K562 (cell line): ENCODE results near the gene KLF5. TPM values are rescaled to one million over a fixed set of nuclear protein-coding genes. Genes with fewer than 3 reads are reported as not detected.
A peak's percentile ranks its signal among the peaks of the same experiment; 100 is the strongest.

Source experiments
- ATAC-seq: fragments of 200-7000 bp; cut with Tn5 transposase; 3 replicates; pipeline ENCODE4 v1.9.1; 2020; ENCODE audit warnings: moderate library complexity
- BruUV-seq: library from RNA; stranded (reverse); fragments of 400-500 nt; replicated peaks from 2 replicates; lab custom pipeline; 2021; lab: Mats Ljungman, UMichigan
- CTCF ChIA-PET: fragments of 300-600 bp; formaldehyde crosslinking; extraction: SDS; loops from one replicate; lab custom pipeline; 2021; ENCODE audit warnings: low intra/inter-chr PET ratio; lab: Yijun Ruan, JAX
- POLR2A ChIA-PET: fragments of 300-600, 350-650 bp; sonication (Branson Sonifier 250); formaldehyde crosslinking; extraction: SDS; loops from one replicate; lab custom pipeline; 2021; ENCODE audit warnings: antibody characterized with exemption, inconsistent platforms; lab: Yijun Ruan, JAX
- DNase-seq, 4 experiments: peaks; one replicate each; pipeline versions ENCODE4 v3.0.0 to v3.0.0-alpha.2; 2011 to 2018; ENCODE audit warnings: low spot score in 3 of 4, mixed read lengths in 3 of 4; ENCODE audit errors: extremely low read depth in 1 of 4
- FAIRE-seq: peaks from 2 replicates; lab custom pipeline; 2011; peaks lifted over from hg19 to GRCh38; lab: Jason Lieb, UNC
- H2AFZ ChIP-seq: 2 replicates; pipeline ENCODE4 v1.6.0; 2011; ENCODE audit warnings: low read depth, low read length, control low read depth, inconsistent platforms
- H3K27ac ChIP-seq: fragments of 200-600 bp; 3 replicates; pipeline ENCODE4 v1.8.0; 2011; ENCODE audit warnings: low read depth, mild to moderate bottlenecking, control low read depth, inconsistent platforms, low read length, moderate library complexity, mixed read lengths; ENCODE audit errors: extremely low read depth
- H3K27me3 ChIP-seq, 2 experiments: fragments of 300-600 bp in 1 of 2; 2 replicates in 1 of 2; 3 replicates in 1 of 2; pipeline versions ENCODE4 v1.6.0 to v1.8.0; 2011; ENCODE audit warnings: inconsistent platforms in 2 of 2, low read length in 2 of 2, mild to moderate bottlenecking in 1 of 2, mixed read lengths in 1 of 2, moderate library complexity in 1 of 2; ENCODE audit not compliant: control insufficient read depth in 2 of 2, insufficient read depth in 2 of 2
- H3K36me3 ChIP-seq: fragments of 300-600 bp; 3 replicates; pipeline ENCODE4 v1.8.0; 2011; ENCODE audit warnings: mild to moderate bottlenecking, low read length, inconsistent platforms; ENCODE audit not compliant: control insufficient read depth, insufficient read depth
- H3K4me1 ChIP-seq, 2 experiments: fragments of 200-600 bp in 1 of 2; replicated peaks in 1 of 2; 2 replicates in 1 of 2; 3 replicates in 1 of 2; pipeline versions ENCODE4 v1.5.1 to v1.8.0; 2011; ENCODE audit warnings: inconsistent platforms in 2 of 2, low read length in 2 of 2, mild to moderate bottlenecking in 1 of 2, mixed read lengths in 1 of 2, moderate library complexity in 1 of 2; ENCODE audit not compliant: control insufficient read depth in 2 of 2, insufficient read depth in 2 of 2
- H3K4me2 ChIP-seq: 2 replicates; pipeline ENCODE4 v1.6.1; 2011; ENCODE audit warnings: low read length, control low read depth, inconsistent platforms, mixed read lengths; ENCODE audit not compliant: insufficient read depth
- H3K4me3 ChIP-seq: fragments of 200-600 bp; sonication (generic), shearing (Covaris generic); 2 replicates; pipeline ENCODE4 v1.5.1; 2016; ENCODE audit warnings: control low read depth, inconsistent platforms
- H3K79me2 ChIP-seq: fragments of 200-600 bp; 3 replicates; pipeline ENCODE4 v1.8.0; 2011; ENCODE audit warnings: low read length, inconsistent platforms; ENCODE audit not compliant: control insufficient read depth, insufficient read depth
- H3K9ac ChIP-seq, 2 experiments: 2 replicates each; pipeline versions ENCODE4 v1.6.0 to v1.6.1; 2011; ENCODE audit warnings: low read depth in 2 of 2, low read length in 2 of 2, control low read depth in 1 of 2, inconsistent platforms in 1 of 2, mild to moderate bottlenecking in 1 of 2, mixed read lengths in 1 of 2; ENCODE audit not compliant: insufficient read depth in 1 of 2
- H3K9me1 ChIP-seq: one replicate; pipeline ENCODE4 v1.6.0; 2011; ENCODE audit warnings: inconsistent platforms, mild to moderate bottlenecking, low read length, moderate library complexity; ENCODE audit not compliant: control insufficient read depth, insufficient read depth
- H3K9me3 ChIP-seq: replicated peaks from 2 replicates; pipeline ENCODE4 v1.5.1; 2011; ENCODE audit warnings: low read depth, low read length, inconsistent platforms; ENCODE audit not compliant: control insufficient read depth, insufficient read depth
- H4K20me1 ChIP-seq: replicated peaks from 2 replicates; pipeline ENCODE4 v1.6.1; 2011; ENCODE audit warnings: low read length, inconsistent platforms, mixed read lengths; ENCODE audit not compliant: control insufficient read depth, insufficient read depth
- CBX2 ChIP-seq: fragments of 200-600 bp; sonication (generic); IDR thresholded peaks from one replicate; pipeline ENCODE4 v1.6.1; 2012; ENCODE audit warnings: mild to moderate bottlenecking, low read length, inconsistent platforms; ENCODE audit not compliant: insufficient read depth, poor library complexity, severe bottlenecking
- KDM1A ChIP-seq, 2 experiments: fragments of 450-650 bp; IDR thresholded peaks; 2 replicates each; pipeline ENCODE4 v1.6.1; 2016; ENCODE audit warnings: mild to moderate bottlenecking in 2 of 2
- NFIC ChIP-seq: fragments of 450-650 bp; IDR thresholded peaks from 2 replicates; pipeline ENCODE4 v1.6.1; 2017; ENCODE audit warnings: mild to moderate bottlenecking, inconsistent platforms
- PHB ChIP-seq: fragments of 250-450 bp; sonication (Bioruptor Pico); IDR thresholded peaks from 2 replicates; pipeline ENCODE4 v1.5.0; 2021
- PHF21A ChIP-seq: fragments of 450-650 bp; IDR thresholded peaks from 2 replicates; pipeline ENCODE4 v1.6.1; 2017; ENCODE audit warnings: low read depth, borderline replicate concordance
- TAL1 ChIP-seq: fragments of 450-650 bp; IDR thresholded peaks from 2 replicates; pipeline ENCODE4 v1.6.1; 2016; ENCODE audit warnings: mild to moderate bottlenecking
- ZKSCAN1 ChIP-seq: fragments of 150-350 bp; IDR thresholded peaks from 2 replicates; pipeline ENCODE4 v1.6.1; 2016; ENCODE audit warnings: low read depth, low read length
- WGBS: fragments of 100-300 bp; shearing (Covaris generic); methylation state at CpG from one replicate; pipeline ENCODE4 v1.1.6; 2016; ENCODE audit warnings: low coverage, mixed read lengths; ENCODE audit not compliant: insufficient coverage; ENCODE audit errors: missing lambda C conversion rate; 5-methylcytosine and 5-hydroxymethylcytosine counted together
- in situ Hi-C: fragments of 300-500 bp; cut with MboI; formaldehyde crosslinking; loops from 4 replicates; pipeline ENCODE4 v1.15.0; 2018; ENCODE audit warnings: inconsistent platforms, mixed read lengths
- intact Hi-C: fragments of 100-400 bp; cut with micrococcal nuclease; formaldehyde crosslinking; loops from 2 replicates; pipeline ENCODE4 v1.14.2; 2022
- polyA plus RNA-seq, 8 experiments: library from polyadenylated mRNA; depleted of rRNA in 4 of 8; stranded (reverse) in 5 of 8; unstranded in 3 of 8; fragments of >200 nt; fragmentation: Nextera tagmentation in 2 of 8; fragmentation: Illumina TruSeq in 1 of 8; extraction: Ambion mirVana in 2 of 8; extraction: Trizol in 1 of 8; gene quantifications; 2 replicates each; pipeline versions ENCODE4 v1.2.1 to v1.2.3, GENCODE V29; 2011 to 2014; ENCODE audit warnings: inconsistent platforms in 1 of 8, missing spikeins in 1 of 8
- total RNA-seq, 7 experiments: library from RNA; depleted of rRNA in 6 of 7; stranded (reverse); fragments of >200 nt in 6 of 7; fragmentation: Illumina TruSeq in 2 of 7; extraction: Trizol in 2 of 7; gene quantifications; 2 replicates each; pipeline versions ENCODE4 v1.2.1 to v1.2.3, GENCODE V29; 2011 to 2021; ENCODE audit warnings: low replicate concordance in 1 of 7
- TF ChIP-seq, protein P1 (sequence below): fragments of 250-450 bp; sonication (Bioruptor Pico); IDR thresholded peaks from 2 replicates; pipeline ENCODE4 v1.4.0; 2020
- TF ChIP-seq, protein P2 (sequence below): fragments of 250-450 bp; sonication (Bioruptor Pico); IDR thresholded peaks from 2 replicates; pipeline ENCODE4 v1.9.0; 2021; ENCODE audit warnings: mild to moderate bottlenecking, inconsistent platforms
- TF ChIP-seq, protein P3 (sequence below): fragments of 250-450 bp; sonication (Bioruptor Pico); IDR thresholded peaks from 2 replicates; pipeline ENCODE4 v1.4.0; 2020
- TF ChIP-seq, protein P4 (sequence below): fragments of 450-650 bp; formaldehyde crosslinking; conservative IDR thresholded peaks from 2 replicates; pipeline ENCODE4 v1.4.0; 2022; ENCODE audit warnings: mild to moderate bottlenecking, missing genetic modification characterization

KLF5 gene
- total and polyA plus RNA-seq, 9 of the 15 experiments (the other 6 are each of a cell fraction or from before 2014, with no cell fraction given): 0.17 to 1.0 (median 0.36) TPM

DNA sequence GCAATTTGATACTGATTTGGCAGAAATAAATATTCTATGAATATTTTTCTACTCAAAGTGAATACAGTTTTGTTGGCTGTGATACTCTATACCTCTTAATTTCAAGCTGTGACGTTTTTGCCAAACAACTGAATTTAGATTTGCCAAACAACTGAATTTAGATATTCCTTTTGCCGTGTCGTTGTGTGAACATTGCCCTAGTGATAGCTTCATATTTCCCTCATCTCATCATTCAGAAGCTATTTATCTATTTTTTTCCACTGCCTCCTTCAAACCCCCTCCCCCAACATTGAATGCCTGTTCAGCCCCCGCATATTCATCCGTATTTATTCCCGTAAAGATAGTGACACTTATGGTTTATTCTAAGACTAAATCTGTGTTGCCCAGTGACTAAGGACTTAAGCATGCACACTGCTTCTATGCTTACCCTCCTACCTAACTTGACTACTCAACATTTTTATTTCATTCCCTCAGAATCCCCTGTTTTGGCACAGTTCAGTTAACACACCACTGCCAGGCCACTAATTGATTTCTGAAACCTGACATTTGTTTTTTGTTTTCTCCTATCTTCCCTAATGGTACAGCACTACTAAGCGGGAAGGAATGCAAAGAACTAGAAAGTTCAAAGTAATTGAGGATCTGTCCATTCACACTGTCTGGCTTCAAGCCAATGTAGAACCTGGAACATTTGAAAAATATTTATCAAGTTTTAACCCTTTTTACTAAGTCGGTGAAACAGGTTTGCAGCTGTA, 2.8 kb upstream of the KLF5 start:
- no peaks in the 10 kb centered on the region; the same call in 1 of the 2 replicates for H3K9me3 ChIP-seq
- H4K20me1 ChIP-seq: no peaks in the 10 kb centered on the region
- no peak overlapping the region for H2AFZ ChIP-seq
- intact Hi-C loops (no loop called here), in situ Hi-C loops (no loop called here)
- POLR2A ChIA-PET: no interaction called here
- ATAC-seq (no peak), FAIRE-seq (no peak), DNase-seq (no peak)
- no peaks in the 10 kb centered on the region for H3K9me1 ChIP-seq
- H3K4me2 ChIP-seq: no peak overlapping the region
- 4% methylated on average over 8 of the region's 8 CpGs for WGBS
- no peaks in the 10 kb centered on the region for H3K79me2 ChIP-seq
- H3K36me3 ChIP-seq: no peaks in the 10 kb centered on the region
- no TSS peak for BruUV-seq
- no peak overlapping the region for H3K9ac ChIP-seq
- CTCF ChIA-PET: no interaction called here
- no peak overlapping the region for H3K4me3 ChIP-seq
- peaks cover 3 to 13% of the 10 kb centered on the region in 2 experiments; a peak in 4 of 5 replicates for H3K4me1 ChIP-seq
- peaks cover 0 to 6% of the 10 kb centered on the region in 2 experiments; a peak in 3 of 5 replicates for H3K27me3 ChIP-seq
- H3K27ac ChIP-seq: no peak overlapping the region
- peak; percentile 83; the same call in 1 of the 2 replicates for TF ChIP-seq PHF21A
- TF ChIP-seq, protein P1, sequence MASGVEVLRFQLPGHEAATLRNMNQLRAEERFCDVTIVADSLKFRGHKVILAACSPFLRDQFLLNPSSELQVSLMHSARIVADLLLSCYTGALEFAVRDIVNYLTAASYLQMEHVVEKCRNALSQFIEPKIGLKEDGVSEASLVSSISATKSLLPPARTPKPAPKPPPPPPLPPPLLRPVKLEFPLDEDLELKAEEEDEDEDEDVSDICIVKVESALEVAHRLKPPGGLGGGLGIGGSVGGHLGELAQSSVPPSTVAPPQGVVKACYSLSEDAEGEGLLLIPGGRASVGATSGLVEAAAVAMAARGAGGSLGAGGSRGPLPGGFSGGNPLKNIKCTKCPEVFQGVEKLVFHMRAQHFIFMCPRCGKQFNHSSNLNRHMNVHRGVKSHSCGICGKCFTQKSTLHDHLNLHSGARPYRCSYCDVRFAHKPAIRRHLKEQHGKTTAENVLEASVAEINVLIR (CRISPR knock-in tag): no peak
- TF ChIP-seq, protein P2, sequence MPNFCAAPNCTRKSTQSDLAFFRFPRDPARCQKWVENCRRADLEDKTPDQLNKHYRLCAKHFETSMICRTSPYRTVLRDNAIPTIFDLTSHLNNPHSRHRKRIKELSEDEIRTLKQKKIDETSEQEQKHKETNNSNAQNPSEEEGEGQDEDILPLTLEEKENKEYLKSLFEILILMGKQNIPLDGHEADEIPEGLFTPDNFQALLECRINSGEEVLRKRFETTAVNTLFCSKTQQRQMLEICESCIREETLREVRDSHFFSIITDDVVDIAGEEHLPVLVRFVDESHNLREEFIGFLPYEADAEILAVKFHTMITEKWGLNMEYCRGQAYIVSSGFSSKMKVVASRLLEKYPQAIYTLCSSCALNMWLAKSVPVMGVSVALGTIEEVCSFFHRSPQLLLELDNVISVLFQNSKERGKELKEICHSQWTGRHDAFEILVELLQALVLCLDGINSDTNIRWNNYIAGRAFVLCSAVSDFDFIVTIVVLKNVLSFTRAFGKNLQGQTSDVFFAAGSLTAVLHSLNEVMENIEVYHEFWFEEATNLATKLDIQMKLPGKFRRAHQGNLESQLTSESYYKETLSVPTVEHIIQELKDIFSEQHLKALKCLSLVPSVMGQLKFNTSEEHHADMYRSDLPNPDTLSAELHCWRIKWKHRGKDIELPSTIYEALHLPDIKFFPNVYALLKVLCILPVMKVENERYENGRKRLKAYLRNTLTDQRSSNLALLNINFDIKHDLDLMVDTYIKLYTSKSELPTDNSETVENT (CRISPR knock-in tag): no peak
- no peak for TF ChIP-seq ZKSCAN1
- 0 out of 4 replicates have a peak, but pooled peaks of 1 of the 2 experiments have one; percentile 47 for TF ChIP-seq KDM1A (IDR thresholded peaks at IDR 0.05)
- TF ChIP-seq PHB (CRISPR knock-in tag): no peak
- peak; percentile 69; the same call in 1 of the 2 replicates for TF ChIP-seq NFIC
- TF ChIP-seq, protein P3, sequence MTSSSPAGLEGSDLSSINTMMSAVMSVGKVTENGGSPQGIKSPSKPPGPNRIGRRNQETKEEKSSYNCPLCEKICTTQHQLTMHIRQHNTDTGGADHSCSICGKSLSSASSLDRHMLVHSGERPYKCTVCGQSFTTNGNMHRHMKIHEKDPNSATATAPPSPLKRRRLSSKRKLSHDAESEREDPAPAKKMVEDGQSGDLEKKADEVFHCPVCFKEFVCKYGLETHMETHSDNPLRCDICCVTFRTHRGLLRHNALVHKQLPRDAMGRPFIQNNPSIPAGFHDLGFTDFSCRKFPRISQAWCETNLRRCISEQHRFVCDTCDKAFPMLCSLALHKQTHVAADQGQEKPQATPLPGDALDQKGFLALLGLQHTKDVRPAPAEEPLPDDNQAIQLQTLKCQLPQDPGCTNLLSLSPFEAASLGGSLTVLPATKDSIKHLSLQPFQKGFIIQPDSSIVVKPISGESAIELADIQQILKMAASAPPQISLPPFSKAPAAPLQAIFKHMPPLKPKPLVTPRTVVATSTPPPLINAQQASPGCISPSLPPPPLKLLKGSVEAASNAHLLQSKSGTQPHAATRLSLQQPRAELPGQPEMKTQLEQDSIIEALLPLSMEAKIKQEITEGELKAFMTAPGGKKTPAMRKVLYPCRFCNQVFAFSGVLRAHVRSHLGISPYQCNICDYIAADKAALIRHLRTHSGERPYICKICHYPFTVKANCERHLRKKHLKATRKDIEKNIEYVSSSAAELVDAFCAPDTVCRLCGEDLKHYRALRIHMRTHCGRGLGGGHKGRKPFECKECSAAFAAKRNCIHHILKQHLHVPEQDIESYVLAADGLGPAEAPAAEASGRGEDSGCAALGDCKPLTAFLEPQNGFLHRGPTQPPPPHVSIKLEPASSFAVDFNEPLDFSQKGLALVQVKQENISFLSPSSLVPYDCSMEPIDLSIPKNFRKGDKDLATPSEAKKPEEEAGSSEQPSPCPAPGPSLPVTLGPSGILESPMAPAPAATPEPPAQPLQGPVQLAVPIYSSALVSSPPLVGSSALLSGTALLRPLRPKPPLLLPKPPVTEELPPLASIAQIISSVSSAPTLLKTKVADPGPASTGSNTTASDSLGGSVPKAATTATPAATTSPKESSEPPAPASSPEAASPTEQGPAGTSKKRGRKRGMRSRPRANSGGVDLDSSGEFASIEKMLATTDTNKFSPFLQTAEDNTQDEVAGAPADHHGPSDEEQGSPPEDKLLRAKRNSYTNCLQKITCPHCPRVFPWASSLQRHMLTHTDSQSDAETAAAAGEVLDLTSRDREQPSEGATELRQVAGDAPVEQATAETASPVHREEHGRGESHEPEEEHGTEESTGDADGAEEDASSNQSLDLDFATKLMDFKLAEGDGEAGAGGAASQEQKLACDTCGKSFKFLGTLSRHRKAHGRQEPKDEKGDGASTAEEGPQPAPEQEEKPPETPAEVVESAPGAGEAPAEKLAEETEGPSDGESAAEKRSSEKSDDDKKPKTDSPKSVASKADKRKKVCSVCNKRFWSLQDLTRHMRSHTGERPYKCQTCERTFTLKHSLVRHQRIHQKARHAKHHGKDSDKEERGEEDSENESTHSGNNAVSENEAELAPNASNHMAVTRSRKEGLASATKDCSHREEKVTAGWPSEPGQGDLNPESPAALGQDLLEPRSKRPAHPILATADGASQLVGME (CRISPR knock-in tag): no peak
- TF ChIP-seq, protein P4, sequence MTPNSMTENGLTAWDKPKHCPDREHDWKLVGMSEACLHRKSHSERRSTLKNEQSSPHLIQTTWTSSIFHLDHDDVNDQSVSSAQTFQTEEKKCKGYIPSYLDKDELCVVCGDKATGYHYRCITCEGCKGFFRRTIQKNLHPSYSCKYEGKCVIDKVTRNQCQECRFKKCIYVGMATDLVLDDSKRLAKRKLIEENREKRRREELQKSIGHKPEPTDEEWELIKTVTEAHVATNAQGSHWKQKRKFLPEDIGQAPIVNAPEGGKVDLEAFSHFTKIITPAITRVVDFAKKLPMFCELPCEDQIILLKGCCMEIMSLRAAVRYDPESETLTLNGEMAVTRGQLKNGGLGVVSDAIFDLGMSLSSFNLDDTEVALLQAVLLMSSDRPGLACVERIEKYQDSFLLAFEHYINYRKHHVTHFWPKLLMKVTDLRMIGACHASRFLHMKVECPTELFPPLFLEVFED (CRISPR knock-in tag): no peak
- peak; percentile 50 for TF ChIP-seq CBX2
- TF ChIP-seq TAL1: no peak
